Adrenal gland (tissue), 12 donors: ENCODE data around the gene STARD3NL. TPM values are rescaled to one million over a fixed set of nuclear protein-coding genes. Genes with fewer than 3 reads are reported as not detected.
A peak's percentile ranks its signal among the peaks of the same experiment; 100 is the strongest.

Experiments
- DNase-seq, 7 donors: peaks; one replicate each; pipeline ENCODE4 v3.0.0-alpha.2; 2019 to 2020
- H3K27ac ChIP-seq, 5 donors: fragments of 200-600 bp; sonication (generic) in 4 of 5; 1 replicate in 3 of 5; 2 replicates in 2 of 5; pipeline versions ENCODE4 v1.5.1 to v1.8.0; 2016 to 2020; ENCODE audit warnings: mild to moderate bottlenecking in 1 of 5
- H3K27me3 ChIP-seq: fragments of 200-600 bp; 2 replicates; pipeline ENCODE4 v1.8.0; 2021
- H3K36me3 ChIP-seq, 2 donors: fragments of 200-600 bp; replicated peaks in 1 of 2; 1 replicate in 1 of 2; 2 replicates in 1 of 2; pipeline versions ENCODE4 v1.5.1 to v1.8.0; 2018 to 2022
- H3K4me1 ChIP-seq, 2 donors: fragments of 200-600 bp; replicated peaks in 1 of 2; 1 replicate in 1 of 2; 2 replicates in 1 of 2; pipeline versions ENCODE4 v1.5.1 to v1.8.0; 2018 to 2021
- H3K4me3 ChIP-seq, 4 donors: fragments of 200-600 bp; sonication (generic) in 3 of 4; one replicate each; pipeline ENCODE4 v1.5.1; 2016 to 2018
- H3K9me3 ChIP-seq, 3 donors: fragments of 200-600 bp; sonication (generic) in 1 of 3; replicated peaks in 1 of 3; 1 replicate in 2 of 3; 2 replicates in 1 of 3; pipeline versions ENCODE4 v1.5.1 to v1.8.0; 2016 to 2021
- CTCF ChIP-seq, 6 experiments: fragments of 450-650 bp in 4 of 6; fragments of 200-600 bp in 2 of 6; sonication (generic) in 1 of 6; IDR thresholded peaks; 1 replicate in 5 of 6; 2 replicates in 1 of 6; pipeline versions ENCODE4 v1.5.1 to v1.8.0; 2016 to 2021; ENCODE audit warnings: antibody characterized with exemption in 6 of 6, mild to moderate bottlenecking in 2 of 6, moderate library complexity in 1 of 6
- POLR2A ChIP-seq, 2 donors: fragments of 450-650 bp; IDR thresholded peaks; one replicate each; pipeline ENCODE4 v1.6.1; 2017; ENCODE audit warnings: antibody characterized with exemption in 2 of 2, mild to moderate bottlenecking in 2 of 2, moderate library complexity in 1 of 2
- WGBS, 4 donors: extraction: QIAGEN DNeasy Blood & Tissue Kit in 2 of 4; methylation state at CpG; one replicate each; pipeline versions ENCODE4 v1.1.5 to v1.1.7; 2013 to 2017; 5-methylcytosine and 5-hydroxymethylcytosine counted together
- intact Hi-C, 2 donors: fragments of 100-400 bp; cut with DNase I; formaldehyde crosslinking; loops; one replicate each; pipeline versions ENCODE4 v1.14.1 to v1.15.0; 2022 to 2023
- polyA plus RNA-seq, 3 donors: library from polyadenylated mRNA; stranded (reverse); fragments of 200-250 nt in 2 of 3; fragments of 350-450 nt in 1 of 3; fragmentation: Illumina TruSeq in 1 of 3; extraction: RNeasy Lipid Tissue Mini Kit (QIAGEN cat#74804) in 1 of 3; gene quantifications; one replicate each; pipeline ENCODE4 v1.2.3, GENCODE V29; 2013 to 2014
- total RNA-seq, 9 donors: library from RNA; depleted of rRNA in 4 of 9; stranded (reverse); fragments of >200 nt in 4 of 9; fragments of 120-200 nt in 1 of 9; fragmentation: NEBNext Ultra II Directional in 1 of 9; extraction: Animal tissue kit (Norgen Biotek cat#: 25700) in 1 of 9; gene quantifications; one replicate each; pipeline versions ENCODE4 v1.1.0 to v1.2.4, GENCODE V29; 2013 to 2023
- donor health status: healthy with polysubstance abuse.
- donor health status: Bipolar disorder and iron deficiency.
- donor health status: DM: yes; HTN: yes; CAD: no.
- donor health status: DM: no; HTN: no; CAD: no.
- donor health status: DM: no; HTN: no; CAD: no.
- donor health status: DM: yes; HTN: yes; CAD: no.

Gene STARD3NL
- total and polyA plus RNA-seq, 12 donors: 13.9 to 61.6 (median 27.6) TPM

GRCh38 chr7:38215115-38215514 is 37.1 kb downstream of the STARD3NL start:
- peaks cover 0 to 31% of the 10 kb centered on the region in 2 donors for H3K36me3 ChIP-seq

GRCh38 chr7:38215735-38216670 is 38.0 kb downstream of the STARD3NL start:
- intact Hi-C loops: loop anchor here in 1 of 2 donors (5.0 kb wide), 1 partner anchor 101 kb away; no protein-coding TSS in a partner anchor
- Histone ChIP-seq H3K4me1 (peaks cover 6 to 15% of the 10 kb centered on the region in 2 donors), H3K9me3 (no peaks in the 10 kb centered on the region), H3K27me3 (no peaks in the 10 kb centered on the region), H3K36me3 (peaks cover 0 to 40% of the 10 kb centered on the region in 2 donors), H3K27ac (peak overlapping the region in 2 of 5 donors; percentile 10 to 35), H3K4me3 (no peak overlapping the region)
- 7 to 35% (median 18%) methylated on average over 4 to 5 of the region's 5 CpGs for WGBS, 4 donors
- TF ChIP-seq CTCF (IDR thresholded peaks at IDR 0.05) (peak; percentile 70 to 92 (median 81)), POLR2A (IDR thresholded peaks at IDR 0.05) (no peak)
- DNase-seq: peak; percentile 69 to 92 (median 82)

More at GRCh38 chr7:38215115-38215514, 37.1 kb downstream of the STARD3NL start:
- intact Hi-C loops: loop anchor here in 1 of 2 donors (5.0 kb wide), 1 partner anchor 102 kb away; no protein-coding TSS in a partner anchor
- WGBS, 4 donors: 57 to 94% (median 78%) methylated on average over 1 of the region's 1 CpG
- DNase-seq: no peak
- peak overlapping the region in 1 of 5 donors; percentile 35 for H3K27ac ChIP-seq
- H3K27me3 ChIP-seq: no peaks in the 10 kb centered on the region
- no peak overlapping the region for H3K4me3 ChIP-seq
- peaks cover 6 to 15% of the 10 kb centered on the region in 2 donors for H3K4me1 ChIP-seq
- TF ChIP-seq POLR2A (IDR thresholded peaks at IDR 0.05) (no peak), CTCF (IDR thresholded peaks at IDR 0.05) (no peak)
- H3K9me3 ChIP-seq: no peaks in the 10 kb centered on the region

GRCh38 chr7:38217672-38218071 is 39.6 kb downstream of the STARD3NL start:
- H3K27ac ChIP-seq: no peak overlapping the region
- 79 to 89% (median 87%) methylated on average over 2 of the region's 2 CpGs for WGBS, 4 donors
- H3K4me1 ChIP-seq: peaks cover 6 to 15% of the 10 kb centered on the region in 2 donors
- DNase-seq: no peak
- no peaks in the 10 kb centered on the region for H3K9me3 ChIP-seq
- intact Hi-C loops: loop anchor here in 1 of 2 donors (5.0 kb wide), 1 partner anchor 100 kb away; no protein-coding TSS in a partner anchor
- H3K4me3 ChIP-seq: no peak overlapping the region
- TF ChIP-seq POLR2A (IDR thresholded peaks at IDR 0.05) (no peak), CTCF (IDR thresholded peaks at IDR 0.05) (no peak)
- H3K27me3 ChIP-seq: no peaks in the 10 kb centered on the region
- peaks cover 0 to 47% of the 10 kb centered on the region in 2 donors for H3K36me3 ChIP-seq

GRCh38 chr7:38220452-38220851 is 42.4 kb downstream of the STARD3NL start:
- Histone ChIP-seq H3K4me3 (no peak overlapping the region), H3K9me3 (no peaks in the 10 kb centered on the region), H3K4me1 (peaks cover 1 to 7% of the 10 kb centered on the region in 2 donors), H3K36me3 (peaks cover 0 to 52% of the 10 kb centered on the region in 2 donors), H3K27ac (no peak overlapping the region), H3K27me3 (no peaks in the 10 kb centered on the region)
- intact Hi-C loops: loop anchor here (5.0 to 10.0 kb wide), 3 partner anchors 113 to 326 kb away; no protein-coding TSS in a partner anchor
- 73 to 89% (median 81%) methylated on average over 3 of the region's 3 CpGs for WGBS, 4 donors
- no peak for DNase-seq
- no peak for TF ChIP-seq CTCF (IDR thresholded peaks at IDR 0.05)
- no peak for TF ChIP-seq POLR2A (IDR thresholded peaks at IDR 0.05)
